ENCODE measurements around the gene POU6F1.

DNA sequence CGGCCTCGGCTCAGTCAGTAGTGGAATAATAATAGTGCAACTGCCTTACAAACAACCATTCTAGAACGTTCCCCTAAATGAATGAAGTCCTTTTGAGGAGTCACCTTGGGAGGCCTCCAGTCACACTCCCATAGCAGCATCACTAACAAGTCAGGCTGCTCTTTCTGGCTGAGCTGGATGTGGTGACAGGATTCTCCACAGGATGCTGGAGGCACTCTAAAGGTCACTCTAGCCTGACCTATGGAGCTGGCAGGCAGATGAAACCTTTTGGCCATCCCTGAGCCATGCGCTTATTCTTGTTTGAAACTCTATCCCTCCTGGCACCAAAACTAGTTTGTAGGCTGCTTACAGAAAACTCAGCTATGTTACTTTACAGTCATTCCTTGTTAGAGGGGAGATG is 27.0 kb downstream of the POU6F1 start:
- TF ChIP-seq, protein P1, sequence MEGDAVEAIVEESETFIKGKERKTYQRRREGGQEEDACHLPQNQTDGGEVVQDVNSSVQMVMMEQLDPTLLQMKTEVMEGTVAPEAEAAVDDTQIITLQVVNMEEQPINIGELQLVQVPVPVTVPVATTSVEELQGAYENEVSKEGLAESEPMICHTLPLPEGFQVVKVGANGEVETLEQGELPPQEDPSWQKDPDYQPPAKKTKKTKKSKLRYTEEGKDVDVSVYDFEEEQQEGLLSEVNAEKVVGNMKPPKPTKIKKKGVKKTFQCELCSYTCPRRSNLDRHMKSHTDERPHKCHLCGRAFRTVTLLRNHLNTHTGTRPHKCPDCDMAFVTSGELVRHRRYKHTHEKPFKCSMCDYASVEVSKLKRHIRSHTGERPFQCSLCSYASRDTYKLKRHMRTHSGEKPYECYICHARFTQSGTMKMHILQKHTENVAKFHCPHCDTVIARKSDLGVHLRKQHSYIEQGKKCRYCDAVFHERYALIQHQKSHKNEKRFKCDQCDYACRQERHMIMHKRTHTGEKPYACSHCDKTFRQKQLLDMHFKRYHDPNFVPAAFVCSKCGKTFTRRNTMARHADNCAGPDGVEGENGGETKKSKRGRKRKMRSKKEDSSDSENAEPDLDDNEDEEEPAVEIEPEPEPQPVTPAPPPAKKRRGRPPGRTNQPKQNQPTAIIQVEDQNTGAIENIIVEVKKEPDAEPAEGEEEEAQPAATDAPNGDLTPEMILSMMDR (IDR thresholded peaks at IDR 0.05): no peak
- no peak for TF ChIP-seq POLR2A (IDR thresholded peaks at IDR 0.05)
- TF ChIP-seq EP300 (IDR thresholded peaks at IDR 0.05): no peak
